ENCODE results near the gene INPP5F. TPM values are rescaled to one million over a fixed set of nuclear protein-coding genes. Genes with fewer than 3 reads are reported as not detected.
A peak's percentile ranks its signal among the peaks of the same experiment; 100 is the strongest.
"Not testable (repeated sequence)": the region's sequence is repeated elsewhere in the genome, so short reads cannot be mapped to it uniquely, and the experiment has no call there.

The INPP5F gene
- total RNA-seq, 1 experiment from 2014 or later: 145 TPM

GRCh38 chr10:119758448-119759195 lies 32.8 kb downstream of the INPP5F start:
- DNase-seq (ENCODE audit: low read depth, low spot score): no peak
- in situ Hi-C loops (cut with HindIII; ENCODE audit: low pct_unique_long_range_greater_than_20kb, low sequenced_read_pairs): no loop called here

GRCh38 chr10:119759832-119760231 lies 34.0 kb downstream of the INPP5F start:
- in situ Hi-C loops (cut with HindIII; ENCODE audit: low pct_unique_long_range_greater_than_20kb, low sequenced_read_pairs): no loop called here
- DNase-seq (ENCODE audit: low read depth, low spot score): no peak

- DNase-seq (ENCODE audit: low read depth, low spot score): peak; percentile 16
- in situ Hi-C loops (cut with HindIII; ENCODE audit: low pct_unique_long_range_greater_than_20kb, low sequenced_read_pairs): no loop called here
These were observed 35.3 kb downstream of the INPP5F start for GRCh38 chr10:119761106-119761505.

- DNase-seq (ENCODE audit: low read depth, low spot score): no peak
- in situ Hi-C loops (cut with HindIII; ENCODE audit: low pct_unique_long_range_greater_than_20kb, low sequenced_read_pairs): no loop called here
These were observed 36.2 kb downstream of the INPP5F start for GRCh38 chr10:119762035-119762434.

- DNase-seq (ENCODE audit: low read depth, low spot score): no peak
- in situ Hi-C loops (cut with HindIII; ENCODE audit: low pct_unique_long_range_greater_than_20kb, low sequenced_read_pairs): no loop called here
These were observed 37.3 kb downstream of the INPP5F start for GRCh38 chr10:119762805-119763798.

- no peak for DNase-seq (ENCODE audit: low read depth, low spot score)
- in situ Hi-C loops (cut with HindIII; ENCODE audit: low pct_unique_long_range_greater_than_20kb, low sequenced_read_pairs): no loop called here
These were observed 42.7 kb downstream of the INPP5F start for GRCh38 chr10:119768455-119769094.

GRCh38 chr10:119769886-119770285 lies 44.0 kb downstream of the INPP5F start:
- in situ Hi-C loops (cut with HindIII; ENCODE audit: low pct_unique_long_range_greater_than_20kb, low sequenced_read_pairs): no loop called here
- DNase-seq (ENCODE audit: low read depth, low spot score): no peak

GRCh38 chr10:119770928-119771327 lies 45.1 kb downstream of the INPP5F start:
- in situ Hi-C loops (cut with HindIII; ENCODE audit: low pct_unique_long_range_greater_than_20kb, low sequenced_read_pairs): no loop called here
- DNase-seq (ENCODE audit: low read depth, low spot score): no peak

- DNase-seq (ENCODE audit: low read depth, low spot score): no peak
- in situ Hi-C loops (cut with HindIII; ENCODE audit: low pct_unique_long_range_greater_than_20kb, low sequenced_read_pairs): no loop called here
These were observed 46.5 kb downstream of the INPP5F start for GRCh38 chr10:119772334-119772733.

GRCh38 chr10:119773041-119773440 lies 47.2 kb downstream of the INPP5F start:
- in situ Hi-C loops (cut with HindIII; ENCODE audit: low pct_unique_long_range_greater_than_20kb, low sequenced_read_pairs); DNase-seq (ENCODE audit: low read depth, low spot score): not testable (repeated sequence)

- DNase-seq (ENCODE audit: low read depth, low spot score): no peak
- in situ Hi-C loops (cut with HindIII; ENCODE audit: low pct_unique_long_range_greater_than_20kb, low sequenced_read_pairs): no loop called here
These were observed 49.7 kb downstream of the INPP5F start for GRCh38 chr10:119775529-119775928.

GRCh38 chr10:119776536-119776935 lies 50.7 kb downstream of the INPP5F start:
- in situ Hi-C loops (cut with HindIII; ENCODE audit: low pct_unique_long_range_greater_than_20kb, low sequenced_read_pairs): no loop called here
- no peak for DNase-seq (ENCODE audit: low read depth, low spot score)

GRCh38 chr10:119777686-119778085 lies 51.8 kb downstream of the INPP5F start:
- in situ Hi-C loops (cut with HindIII; ENCODE audit: low pct_unique_long_range_greater_than_20kb, low sequenced_read_pairs): no loop called here
- no peak for DNase-seq (ENCODE audit: low read depth, low spot score)

GRCh38 chr10:119778776-119779445 lies 53.1 kb downstream of the INPP5F start:
- DNase-seq (ENCODE audit: low read depth, low spot score): no peak
- in situ Hi-C loops (cut with HindIII; ENCODE audit: low pct_unique_long_range_greater_than_20kb, low sequenced_read_pairs): no loop called here

GRCh38 chr10:119780879-119781480 lies 55.1 kb downstream of the INPP5F start:
- in situ Hi-C loops (cut with HindIII; ENCODE audit: low pct_unique_long_range_greater_than_20kb, low sequenced_read_pairs): no loop called here
- no peak for DNase-seq (ENCODE audit: low read depth, low spot score)

GRCh38 chr10:119781498-119781897 lies 55.6 kb downstream of the INPP5F start:
- no peak for DNase-seq (ENCODE audit: low read depth, low spot score)
- in situ Hi-C loops (cut with HindIII; ENCODE audit: low pct_unique_long_range_greater_than_20kb, low sequenced_read_pairs): no loop called here

GRCh38 chr10:119782981-119783664 lies 57.3 kb downstream of the INPP5F start:
- in situ Hi-C loops (cut with HindIII; ENCODE audit: low pct_unique_long_range_greater_than_20kb, low sequenced_read_pairs): no loop called here
- no peak for DNase-seq (ENCODE audit: low read depth, low spot score)

Data from SK-MEL-5 (cell line).